Gastroesophageal sphincter (tissue), 4 donors: ENCODE results near the gene DFFB. TPM values are rescaled to one million over a fixed set of nuclear protein-coding genes. Genes with fewer than 3 reads are reported as not detected.

ENCODE experiments used
- ATAC-seq: fragments of 150-250 bp; one replicate; pipeline ENCODE4 v1.9.1; 2016; ENCODE audit warnings: mild to moderate bottlenecking, moderate library complexity
- H3K27ac ChIP-seq, 4 donors: fragments of 200-600 bp; sonication (generic) in 3 of 4; 1 replicate in 3 of 4; 2 replicates in 1 of 4; pipeline ENCODE4 v1.5.1; 2016 to 2019
- H3K27me3 ChIP-seq: fragments of 200-600 bp; sonication (generic); one replicate; pipeline ENCODE4 v1.5.1; 2019
- H3K36me3 ChIP-seq, 2 donors: fragments of 200-600 bp; sonication (generic); one replicate each; pipeline ENCODE4 v1.5.1; 2019; ENCODE audit warnings: control low read depth in 1 of 2
- H3K4me1 ChIP-seq, 3 donors: fragments of 200-600 bp; sonication (generic); 1 replicate in 2 of 3; 2 replicates in 1 of 3; pipeline ENCODE4 v1.5.1; 2016 to 2019; ENCODE audit warnings: control low read depth in 2 of 3
- H3K4me3 ChIP-seq, 2 donors: fragments of 200-600 bp; sonication (generic); one replicate each; pipeline ENCODE4 v1.5.1; 2019; ENCODE audit warnings: mild to moderate bottlenecking in 1 of 2, moderate library complexity in 1 of 2
- H3K9me3 ChIP-seq, 3 donors: fragments of 200-600 bp; sonication (generic); one replicate each; pipeline ENCODE4 v1.5.1; 2017 to 2019; ENCODE audit warnings: control low read depth in 2 of 3
- CTCF ChIP-seq, 4 experiments: fragments of 200-600 bp in 2 of 4; fragments of 450-650 bp in 2 of 4; sonication (generic) in 1 of 4; IDR thresholded peaks; one replicate each; pipeline ENCODE4 v1.5.1; 2017 to 2019; ENCODE audit warnings: antibody characterized with exemption in 4 of 4, mild to moderate bottlenecking in 2 of 4, moderate library complexity in 2 of 4
- EP300 ChIP-seq: sonication (generic); formaldehyde crosslinking; IDR thresholded peaks from one replicate; pipeline ENCODE4 v1.6.1; 2017; ENCODE audit warnings: antibody characterized with exemption, mild to moderate bottlenecking
- POLR2A ChIP-seq, 2 donors: fragments of 450-650 bp; IDR thresholded peaks; one replicate each; pipeline ENCODE4 v1.6.1; 2017; ENCODE audit warnings: antibody characterized with exemption in 2 of 2, mild to moderate bottlenecking in 2 of 2, moderate library complexity in 1 of 2
- POLR2AphosphoS5 ChIP-seq: sonication (generic); formaldehyde crosslinking; IDR thresholded peaks from one replicate; pipeline ENCODE4 v1.6.1; 2017; ENCODE audit warnings: antibody characterized with exemption
- WGBS, 2 donors: methylation state at CpG; one replicate each; pipeline ENCODE4 v1.1.5; 2018; ENCODE audit warnings: low coverage in 1 of 2; 5-methylcytosine and 5-hydroxymethylcytosine counted together
- total RNA-seq, 4 donors: library from RNA; depleted of rRNA; stranded (reverse); fragments of >200 nt; gene quantifications; one replicate each; pipeline ENCODE4 v1.1.0, GENCODE V29; 2016

DFFB gene
- total RNA-seq, 4 donors from 2014 or later = 1.9 to 14.6 (median 7.7) TPM

- Histone ChIP-seq H3K4me1 (no peaks in the 10 kb centered on the region), H3K27me3 (peaks cover 60% of the 10 kb centered on the region), H3K27ac (no peak overlapping the region), H3K4me3 (no peak overlapping the region), H3K9me3 (no peaks in the 10 kb centered on the region), H3K36me3 (no peaks in the 10 kb centered on the region)
- WGBS, 2 donors = 46% methylated on average over 4 of the region's 13 CpGs; no CpG with 5 or more reads in 1 of the 2 donors
- ATAC-seq = no peak
- TF ChIP-seq CTCF (IDR thresholded peaks at IDR 0.05) (no peak), EP300 (no peak), POLR2A (IDR thresholded peaks at IDR 0.05) (no peak), POLR2AphosphoS5 (no peak)
These were observed 67.0 kb downstream of the DFFB start for GRCh38 chr1:3924186-3924824.

- Histone ChIP-seq H3K27me3 (peaks cover 55% of the 10 kb centered on the region), H3K36me3 (no peaks in the 10 kb centered on the region), H3K27ac (no peak overlapping the region), H3K4me3 (no peak overlapping the region), H3K4me1 (no peaks in the 10 kb centered on the region), H3K9me3 (no peaks in the 10 kb centered on the region)
- TF ChIP-seq POLR2A (IDR thresholded peaks at IDR 0.05) (no peak), POLR2AphosphoS5 (no peak), CTCF (IDR thresholded peaks at IDR 0.05) (no peak), EP300 (no peak)
- no peak for ATAC-seq
- 49 to 53% methylated on average over 2 of the region's 3 CpGs for WGBS, 2 donors
These were observed 67.5 kb downstream of the DFFB start for GRCh38 chr1:3924825-3925220.

DNA sequence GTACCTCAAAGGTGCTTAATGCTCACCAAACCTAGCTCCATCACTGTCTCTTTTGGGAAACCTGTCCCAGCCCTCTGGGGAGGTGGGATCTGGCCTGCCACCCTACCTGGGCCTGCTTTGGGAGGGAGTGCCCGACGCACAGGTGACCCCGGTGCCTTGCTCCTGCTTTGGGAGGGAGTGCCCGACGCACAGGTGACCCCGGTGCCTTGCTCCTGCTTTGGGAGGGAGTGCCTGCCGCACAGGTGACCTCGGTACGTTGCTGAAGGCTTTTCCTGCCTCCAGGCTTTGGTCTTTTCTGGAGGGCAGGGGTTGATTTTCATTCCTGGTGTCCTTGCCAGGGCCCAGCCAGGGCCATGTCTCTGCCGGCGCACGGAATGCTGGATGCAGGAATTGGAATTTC, 68.0 kb downstream of the DFFB start:
- no CpG with 5 or more reads among the region's 12 CpGs for WGBS, 2 donors
- H3K27ac ChIP-seq = no peak overlapping the region
- no peaks in the 10 kb centered on the region for H3K36me3 ChIP-seq
- TF ChIP-seq CTCF (IDR thresholded peaks at IDR 0.05) (no peak), EP300 (no peak), POLR2AphosphoS5 (no peak), POLR2A (IDR thresholded peaks at IDR 0.05) (no peak)
- H3K27me3 ChIP-seq = peaks cover 54% of the 10 kb centered on the region
- H3K4me1 ChIP-seq = no peaks in the 10 kb centered on the region
- no peaks in the 10 kb centered on the region for H3K9me3 ChIP-seq
- no peak for ATAC-seq
- H3K4me3 ChIP-seq = no peak overlapping the region

DNA sequence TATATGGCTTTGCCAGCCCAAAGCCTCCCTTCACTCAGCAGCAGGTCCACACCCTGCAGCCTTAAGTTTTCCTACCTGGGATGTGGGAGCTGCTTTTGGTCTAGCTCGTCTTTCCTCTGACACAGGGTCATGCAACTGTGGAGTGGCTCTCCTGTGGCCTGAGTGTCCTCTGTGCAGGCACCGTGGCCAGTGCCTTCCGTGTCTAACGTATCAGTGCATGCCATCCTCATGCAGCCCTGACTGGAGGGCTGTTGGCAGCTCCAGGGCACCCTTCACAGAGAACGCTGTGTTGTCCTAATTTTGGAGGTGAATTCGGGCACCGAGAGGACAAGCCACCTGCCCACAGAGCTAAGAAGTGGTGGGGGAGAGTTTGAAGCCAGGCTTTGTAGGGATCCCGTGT, 68.5 kb downstream of the DFFB start:
- ATAC-seq = no peak
- no peak for TF ChIP-seq POLR2AphosphoS5
- TF ChIP-seq CTCF (IDR thresholded peaks at IDR 0.05) = no peak
- no peak for TF ChIP-seq EP300
- no peak for TF ChIP-seq POLR2A (IDR thresholded peaks at IDR 0.05)

GRCh38 chr1:3926956-3927355, 69.7 kb downstream of the DFFB start:
- Histone ChIP-seq H3K4me3 (no peak overlapping the region), H3K27me3 (peaks cover 59% of the 10 kb centered on the region), H3K9me3 (no peaks in the 10 kb centered on the region), H3K27ac (no peak overlapping the region), H3K36me3 (no peaks in the 10 kb centered on the region), H3K4me1 (no peaks in the 10 kb centered on the region)
- no peak for ATAC-seq
- no peak for TF ChIP-seq POLR2A (IDR thresholded peaks at IDR 0.05)
- TF ChIP-seq EP300 = no peak
- no peak for TF ChIP-seq POLR2AphosphoS5
- no peak for TF ChIP-seq CTCF (IDR thresholded peaks at IDR 0.05)

More for the DNA sequence above, 68.5 kb downstream of the DFFB start:
- peaks cover 54% of the 10 kb centered on the region for H3K27me3 ChIP-seq
- WGBS, 2 donors = 81% methylated on average over 4 of the region's 8 CpGs; no CpG with 5 or more reads in 1 of the 2 donors
- no peak overlapping the region for H3K4me3 ChIP-seq
- no peaks in the 10 kb centered on the region for H3K4me1 ChIP-seq
- H3K36me3 ChIP-seq = no peaks in the 10 kb centered on the region
- H3K27ac ChIP-seq = no peak overlapping the region
- no peaks in the 10 kb centered on the region for H3K9me3 ChIP-seq
